GM19452 (cell line): ENCODE results near the gene PTPN14.
"Not testable (repeated sequence)": the region's sequence is repeated elsewhere in the genome, so short reads cannot be mapped to it uniquely, and the experiment has no call there.

Experiments
- ATAC-seq: cut with Tn5 transposase; IDR thresholded peaks from one replicate; pipeline ENCODE4 v1.9.1; 2021; ENCODE audit not compliant: unreplicated experiment

Gene PTPN14

GRCh38 chr1:214481983-214482634, 69.3 kb downstream of the PTPN14 start:
- ATAC-seq, result not testable (repeated sequence)

- ATAC-seq, result no peak
These were observed 74.2 kb downstream of the PTPN14 start for GRCh38 chr1:214476986-214477870.

DNA sequence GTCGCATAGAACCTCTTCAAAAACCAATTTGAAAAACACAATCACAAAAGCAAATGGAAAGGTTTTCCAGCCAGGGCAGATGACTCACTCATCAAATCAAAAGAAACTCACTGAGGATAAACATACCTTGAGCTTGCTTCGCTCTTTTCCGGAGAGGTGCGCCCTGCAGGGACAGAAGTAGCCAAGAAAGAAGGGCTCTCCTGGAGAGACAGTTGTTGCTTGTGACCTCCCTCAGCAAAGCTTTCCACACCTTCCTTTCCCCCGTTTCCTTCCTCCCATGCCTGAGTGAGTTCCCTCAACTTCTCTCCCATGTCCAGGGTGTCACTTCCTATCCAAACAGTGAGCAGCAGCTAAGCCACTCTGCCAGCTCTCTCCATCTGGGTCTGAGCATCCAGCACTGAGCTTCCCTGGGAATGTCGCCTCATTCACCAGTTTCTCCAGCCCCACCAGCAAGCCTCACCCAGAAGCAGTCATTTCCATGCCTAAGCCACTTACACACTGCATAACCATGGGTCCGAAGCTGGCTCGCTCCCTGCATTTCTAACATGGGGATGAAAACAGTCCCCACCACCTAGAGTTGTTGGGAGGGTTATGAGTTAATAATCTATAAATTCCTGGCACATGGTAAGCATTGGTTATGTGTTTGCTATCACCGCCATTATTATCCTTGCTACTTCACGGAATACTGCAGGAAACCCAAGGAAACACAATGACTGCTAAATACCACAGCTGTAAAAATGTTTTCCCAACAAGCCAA, 75.0 kb downstream of the PTPN14 start:
- no peak for ATAC-seq

DNA sequence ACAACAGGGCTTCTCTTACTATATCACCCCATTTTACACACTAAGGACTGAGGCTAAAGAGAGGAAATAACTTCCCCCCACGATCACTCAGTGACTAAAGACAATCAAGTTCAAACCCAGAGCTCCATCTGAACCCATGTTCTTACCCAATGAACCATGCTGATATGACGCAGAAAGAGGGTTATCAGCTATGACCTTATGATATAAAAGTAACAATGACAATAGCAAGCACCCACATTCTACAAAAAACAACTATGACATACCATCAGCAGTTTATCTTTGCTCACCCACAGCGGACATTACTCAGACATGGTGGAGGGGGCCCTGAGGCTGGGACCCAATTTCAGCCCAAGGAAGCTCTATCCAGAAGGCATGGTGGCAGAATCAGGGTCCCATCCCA, 75.7 kb downstream of the PTPN14 start:
- no peak for ATAC-seq

DNA sequence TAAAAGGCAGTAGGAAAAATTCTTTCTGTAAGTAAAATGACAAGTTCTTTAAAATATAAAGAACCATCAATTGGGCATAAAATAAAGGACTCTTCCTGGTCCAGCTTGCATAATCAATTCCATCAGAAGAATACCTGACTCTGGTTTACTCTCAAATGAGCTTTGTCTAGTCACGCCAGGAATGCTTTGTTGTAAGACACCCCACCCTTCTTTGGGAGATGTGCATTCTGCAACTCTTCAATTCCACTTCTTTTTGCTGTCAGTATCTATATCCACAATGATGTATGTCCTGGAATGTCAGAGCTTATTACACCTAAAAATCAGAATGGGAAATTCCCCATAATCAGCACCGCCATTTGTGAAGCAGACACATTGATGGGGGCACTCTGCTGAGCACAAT, 76.1 kb downstream of the PTPN14 start:
- ATAC-seq, result no peak

DNA sequence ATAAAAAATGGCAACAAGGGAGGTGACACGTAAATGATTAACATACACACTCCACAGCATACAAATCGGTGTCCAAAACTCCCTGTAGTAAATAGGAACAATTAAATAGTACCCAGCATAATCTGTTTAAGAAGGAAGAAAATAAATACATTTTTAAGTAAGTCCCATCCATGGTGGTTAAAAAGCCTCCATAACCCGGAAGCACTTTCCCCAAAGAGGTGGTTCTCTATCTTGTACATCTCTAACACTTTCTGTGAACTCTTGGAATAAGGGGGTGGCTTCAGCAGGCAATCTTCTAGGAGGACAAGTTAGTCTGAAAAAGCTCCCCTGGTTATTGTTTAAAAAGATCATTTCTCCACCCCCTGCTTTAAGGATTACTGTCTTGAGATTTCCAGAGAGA, 76.9 kb downstream of the PTPN14 start:
- no peak for ATAC-seq

DNA sequence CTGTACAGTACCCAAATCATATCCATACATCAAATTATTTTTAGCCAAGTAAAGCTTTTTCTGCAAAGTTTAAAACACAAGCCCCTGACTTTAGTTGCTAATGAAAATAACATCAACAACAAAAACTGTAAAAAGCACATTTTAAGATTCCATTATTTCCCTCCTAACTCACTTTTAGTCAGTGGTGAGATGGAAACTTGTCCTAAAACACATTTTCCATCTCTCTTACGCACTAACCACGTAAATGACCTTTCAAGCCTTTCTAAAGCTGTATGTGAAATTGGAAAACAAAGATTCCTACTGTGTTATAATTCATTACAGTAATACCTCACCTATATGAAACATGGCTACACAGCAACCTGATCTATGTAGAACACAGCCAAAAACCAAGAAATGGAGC, 77.5 kb downstream of the PTPN14 start:
- no peak for ATAC-seq

DNA sequence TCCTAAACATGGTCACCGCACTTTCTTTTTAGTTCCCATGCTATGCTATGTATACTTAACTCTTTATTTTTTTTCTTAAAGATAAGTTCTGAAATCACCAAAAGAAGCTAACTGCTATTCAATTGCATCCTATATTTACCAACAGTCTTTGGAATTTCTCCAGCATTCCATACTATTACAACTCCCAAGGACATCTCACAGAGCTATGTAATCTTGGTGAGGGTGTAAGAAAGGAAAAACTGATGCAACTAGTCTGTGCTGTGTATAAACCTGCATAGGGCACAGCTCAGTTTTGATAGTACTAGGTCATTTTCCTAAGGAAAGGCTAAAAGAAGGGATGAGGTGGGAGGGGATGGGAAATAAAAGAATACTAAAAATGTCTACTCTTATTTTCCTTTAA, 78.0 kb downstream of the PTPN14 start:
- no peak for ATAC-seq

- ATAC-seq, result no peak
These were observed 79.0 kb downstream of the PTPN14 start for GRCh38 chr1:214472364-214472763.

DNA sequence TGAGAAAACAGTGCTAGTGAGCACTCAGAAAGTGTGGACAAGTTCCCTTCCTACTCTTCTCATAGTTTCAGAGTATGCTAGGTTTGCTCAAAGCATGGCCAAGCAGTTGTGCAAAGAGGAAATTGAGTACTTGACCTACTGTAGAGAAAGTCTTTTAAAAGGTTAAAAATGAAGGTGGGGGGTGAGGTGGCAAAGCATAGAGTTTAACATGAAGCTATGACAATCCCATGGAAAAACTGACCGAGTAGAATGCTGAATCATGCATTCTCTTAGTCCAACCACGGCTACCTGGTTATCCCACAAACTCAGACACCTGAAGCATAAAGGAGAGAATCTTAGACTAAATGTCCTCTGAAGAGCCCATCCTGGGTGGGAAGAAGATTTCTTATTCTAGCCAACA, 79.9 kb downstream of the PTPN14 start:
- no peak for ATAC-seq

DNA sequence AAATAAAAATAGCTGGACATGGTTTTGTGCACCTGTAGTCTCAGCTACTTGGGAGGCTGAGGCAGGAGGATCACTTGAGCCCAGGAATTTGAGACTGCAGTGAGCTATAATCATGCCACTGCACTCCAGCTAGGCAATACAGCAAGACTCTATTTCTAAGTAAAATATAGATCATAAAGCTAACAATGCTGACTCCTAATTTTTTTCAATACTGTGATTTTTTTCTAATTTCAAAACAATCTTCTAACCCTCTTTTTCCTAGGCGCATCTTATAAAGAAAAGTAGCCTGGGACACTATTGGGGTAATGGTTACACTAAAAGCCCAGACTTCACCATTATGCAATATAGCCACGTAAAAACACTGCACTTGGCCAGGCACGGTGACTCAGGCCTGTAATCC, 81.3 kb downstream of the PTPN14 start:
- no peak for ATAC-seq

GRCh38 chr1:214469290-214469689, 82.1 kb downstream of the PTPN14 start:
- no peak for ATAC-seq

DNA sequence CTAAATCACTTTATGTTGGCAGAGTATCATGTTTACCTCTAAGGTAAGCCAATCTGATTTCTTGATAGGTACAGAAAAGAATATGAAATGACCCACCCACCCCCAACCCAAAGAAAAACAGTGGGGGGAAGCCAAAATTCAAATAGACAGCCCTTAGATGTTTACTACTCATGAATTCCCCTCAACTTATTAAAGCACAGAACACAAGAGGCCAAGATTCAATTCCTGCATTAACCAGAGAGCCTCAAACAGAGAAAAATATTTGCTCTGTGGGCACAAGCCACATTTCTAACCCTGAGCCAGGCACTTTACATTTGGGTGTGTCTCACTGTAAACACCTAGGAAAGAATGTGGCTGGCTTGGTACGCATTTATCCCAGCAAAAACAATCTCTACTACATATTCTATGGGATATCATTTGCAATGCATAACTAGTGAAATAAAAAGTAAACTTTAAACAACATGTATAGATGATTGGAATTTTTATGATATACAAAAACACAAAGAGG, 84.3 kb downstream of the PTPN14 start:
- ATAC-seq, result no peak

GRCh38 chr1:214466403-214467077, 84.9 kb downstream of the PTPN14 start:
- ATAC-seq, result no peak

- ATAC-seq, result no peak
These were observed 86.7 kb downstream of the PTPN14 start for GRCh38 chr1:214464445-214465287.

DNA sequence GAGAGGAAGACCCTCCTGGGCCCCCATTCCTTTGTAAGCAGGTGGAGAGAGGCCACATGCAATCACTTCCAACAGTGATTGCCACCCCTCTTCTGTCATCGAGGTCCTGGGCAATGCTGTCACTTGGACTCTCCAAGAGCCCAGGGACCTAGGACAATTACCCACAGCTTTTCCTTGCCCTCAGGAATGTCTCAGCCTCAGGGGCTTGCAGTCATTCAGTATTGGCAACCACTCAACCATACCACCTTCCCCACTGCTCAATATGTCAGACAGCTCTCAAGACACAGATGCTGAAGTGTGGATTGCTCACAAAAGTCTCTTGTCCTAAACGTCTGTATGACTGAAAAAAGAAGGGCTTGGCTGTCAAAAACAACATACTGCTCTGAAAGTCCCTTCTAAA, 87.8 kb downstream of the PTPN14 start:
- ATAC-seq, result no peak

GRCh38 chr1:214462882-214463281, 88.5 kb downstream of the PTPN14 start:
- ATAC-seq, result no peak

DNA sequence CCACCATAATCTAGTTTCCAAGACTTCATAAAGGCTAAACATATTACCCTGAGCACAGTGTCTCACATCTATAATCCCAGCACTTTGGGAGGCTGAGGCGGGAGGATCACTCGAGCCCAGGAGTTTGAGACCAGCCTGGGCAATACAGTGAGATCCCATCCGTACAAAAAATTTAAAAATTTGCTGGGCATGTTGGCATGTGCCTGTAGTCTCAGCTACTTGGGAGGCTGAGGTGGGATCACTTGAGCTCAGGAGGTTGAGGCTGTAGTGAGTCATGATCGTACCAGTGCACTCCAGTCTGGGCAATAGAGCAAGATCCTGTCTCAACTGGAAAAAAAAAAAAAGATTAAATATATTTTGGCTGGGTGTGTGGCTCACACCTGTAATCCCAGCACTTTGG, 90.1 kb downstream of the PTPN14 start:
- ATAC-seq, result no peak

GRCh38 chr1:214460304-214460916, 91.0 kb downstream of the PTPN14 start:
- ATAC-seq, result no peak

- no peak for ATAC-seq
These were observed 91.5 kb downstream of the PTPN14 start for GRCh38 chr1:214459895-214460294.
